Mucosa of descending colon (tissue), 3 donors: ENCODE data around the gene RASGEF1B. TPM values are rescaled to one million over a fixed set of nuclear protein-coding genes. Genes with fewer than 3 reads are reported as not detected.

Experiments
- ATAC-seq: fragments of 200-7000 bp; cut with Tn5 transposase; one replicate; pipeline ENCODE4 v1.9.1; 2020; ENCODE audit warnings: mild to moderate bottlenecking, moderate library complexity
- DNase-seq, 3 donors: peaks; one replicate each; pipeline ENCODE4 v3.0.0-alpha.2; 2020
- H3K36me3 ChIP-seq: fragments of 200-600 bp; one replicate; pipeline ENCODE4 v1.8.0; 2021; ENCODE audit warnings: low read depth, mild to moderate bottlenecking
- H3K4me1 ChIP-seq: fragments of 200-600 bp; one replicate; pipeline ENCODE4 v1.8.0; 2021; ENCODE audit warnings: low read depth, mild to moderate bottlenecking
- H3K4me3 ChIP-seq: fragments of 200-600 bp; one replicate; pipeline ENCODE4 v1.8.0; 2021; ENCODE audit warnings: mild to moderate bottlenecking
- H3K9me3 ChIP-seq: fragments of 200-600 bp; one replicate; pipeline ENCODE4 v1.8.0; 2021; ENCODE audit warnings: mild to moderate bottlenecking
- intact Hi-C, 2 donors: fragments of 100-400 bp; cut with DNase I in 1 of 2; cut with micrococcal nuclease in 1 of 2; formaldehyde crosslinking; loops; one replicate each; pipeline versions ENCODE4 v1.11.0 to v1.11.1; 2022; cut with DNase I, micrococcal nuclease
- total RNA-seq, 3 donors: library from RNA; stranded (reverse); fragmentation: NEBNext Ultra II Directional in 2 of 3; extraction: Animal tissue kit (Norgen Biotek cat#: 25700) in 2 of 3; gene quantifications; one replicate each; pipeline versions ENCODE4 v1.2.1 to v1.2.4, GENCODE V29; 2021 to 2023
- TF ChIP-seq, protein P1 (sequence below): fragments of 200-600 bp; IDR thresholded peaks from one replicate; pipeline ENCODE4 v1.8.0; 2022; ENCODE audit warnings: antibody characterized with exemption, mild to moderate bottlenecking
- donor health status: DM: no; HTN: no; CAD: no; lungs with moderate emphysema.
- donor health status: DM: no; HTN: no; CAD: no.
- donor health status: DM: no; HTN: yes; CAD: no.

Gene RASGEF1B
- total RNA-seq, 3 donors from 2014 or later = 13.6 to 20.5 (median 15.4) TPM

GRCh38 chr4:81432825-81433224, 38.9 kb downstream of the RASGEF1B start:
- no peaks in the 10 kb centered on the region for H3K36me3 ChIP-seq
- TF ChIP-seq, protein P1, sequence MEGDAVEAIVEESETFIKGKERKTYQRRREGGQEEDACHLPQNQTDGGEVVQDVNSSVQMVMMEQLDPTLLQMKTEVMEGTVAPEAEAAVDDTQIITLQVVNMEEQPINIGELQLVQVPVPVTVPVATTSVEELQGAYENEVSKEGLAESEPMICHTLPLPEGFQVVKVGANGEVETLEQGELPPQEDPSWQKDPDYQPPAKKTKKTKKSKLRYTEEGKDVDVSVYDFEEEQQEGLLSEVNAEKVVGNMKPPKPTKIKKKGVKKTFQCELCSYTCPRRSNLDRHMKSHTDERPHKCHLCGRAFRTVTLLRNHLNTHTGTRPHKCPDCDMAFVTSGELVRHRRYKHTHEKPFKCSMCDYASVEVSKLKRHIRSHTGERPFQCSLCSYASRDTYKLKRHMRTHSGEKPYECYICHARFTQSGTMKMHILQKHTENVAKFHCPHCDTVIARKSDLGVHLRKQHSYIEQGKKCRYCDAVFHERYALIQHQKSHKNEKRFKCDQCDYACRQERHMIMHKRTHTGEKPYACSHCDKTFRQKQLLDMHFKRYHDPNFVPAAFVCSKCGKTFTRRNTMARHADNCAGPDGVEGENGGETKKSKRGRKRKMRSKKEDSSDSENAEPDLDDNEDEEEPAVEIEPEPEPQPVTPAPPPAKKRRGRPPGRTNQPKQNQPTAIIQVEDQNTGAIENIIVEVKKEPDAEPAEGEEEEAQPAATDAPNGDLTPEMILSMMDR = no peak
- intact Hi-C loops = no loop called here
- ATAC-seq = no peak
- peaks cover 10% of the 10 kb centered on the region for H3K4me1 ChIP-seq
- DNase-seq = no peak
- H3K9me3 ChIP-seq = no peaks in the 10 kb centered on the region
- no peak overlapping the region for H3K4me3 ChIP-seq

- intact Hi-C loops = no loop called here
- H3K4me3 ChIP-seq = no peak overlapping the region
- ATAC-seq (no peak), DNase-seq (no peak)
- peaks cover 6% of the 10 kb centered on the region for H3K4me1 ChIP-seq
- TF ChIP-seq, protein P1 = no peak
- H3K36me3 ChIP-seq = no peaks in the 10 kb centered on the region
- no peaks in the 10 kb centered on the region for H3K9me3 ChIP-seq
Observed at GRCh38 chr4:81431971-81432370, 39.7 kb downstream of the RASGEF1B start.

DNA sequence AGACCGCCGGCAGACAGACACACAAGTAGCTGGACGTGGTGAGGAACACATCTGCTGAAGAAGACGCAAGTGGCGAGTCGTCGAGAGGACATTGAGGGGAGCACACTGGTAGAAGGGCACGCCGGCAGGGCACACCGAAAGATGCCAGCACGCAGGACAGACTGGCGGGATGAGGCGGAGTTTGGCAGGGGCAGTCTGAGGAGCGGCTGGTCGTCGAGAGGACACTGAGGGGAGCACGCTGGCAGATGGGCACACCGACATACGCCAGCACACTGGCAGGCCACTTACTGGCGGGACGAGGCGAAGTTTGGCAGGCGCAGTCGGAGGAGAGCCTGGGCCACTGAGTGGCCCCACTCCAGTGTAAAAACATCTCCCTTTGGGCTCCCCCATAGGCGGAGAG, 42.1 kb downstream of the RASGEF1B start:
- Histone ChIP-seq H3K36me3 (no peaks in the 10 kb centered on the region), H3K4me3 (no peak overlapping the region), H3K4me1 (peaks cover 3% of the 10 kb centered on the region), H3K9me3 (no peaks in the 10 kb centered on the region)
- DNase-seq = no peak
- no peak for ATAC-seq
- TF ChIP-seq, protein P1 = no peak
- intact Hi-C loops = no loop called here

DNA sequence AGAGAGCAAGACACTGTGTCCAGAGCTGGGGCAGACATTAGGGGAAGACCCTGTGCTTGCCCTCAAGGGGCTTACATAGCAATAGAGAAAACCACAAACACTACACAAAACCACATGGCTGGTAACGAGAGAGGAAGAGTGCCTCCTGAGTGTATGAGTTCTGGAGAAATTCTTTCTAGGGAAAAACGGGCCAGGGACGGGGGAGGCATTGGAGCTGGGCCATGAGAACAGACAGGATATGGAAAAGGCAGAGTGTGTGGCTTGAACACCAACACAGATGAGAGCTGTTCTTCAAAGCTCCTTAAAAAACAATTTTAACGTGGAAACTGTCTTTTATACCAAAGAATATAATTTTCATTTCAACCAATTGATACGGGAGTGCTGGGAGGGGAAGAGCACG, 42.7 kb downstream of the RASGEF1B start:
- H3K36me3 ChIP-seq = no peaks in the 10 kb centered on the region
- no peaks in the 10 kb centered on the region for H3K9me3 ChIP-seq
- H3K4me1 ChIP-seq = peaks cover 3% of the 10 kb centered on the region
- no peak overlapping the region for H3K4me3 ChIP-seq
- intact Hi-C loops = no loop called here
- no peak for DNase-seq
- ATAC-seq = no peak
- TF ChIP-seq, protein P1 = no peak

DNA sequence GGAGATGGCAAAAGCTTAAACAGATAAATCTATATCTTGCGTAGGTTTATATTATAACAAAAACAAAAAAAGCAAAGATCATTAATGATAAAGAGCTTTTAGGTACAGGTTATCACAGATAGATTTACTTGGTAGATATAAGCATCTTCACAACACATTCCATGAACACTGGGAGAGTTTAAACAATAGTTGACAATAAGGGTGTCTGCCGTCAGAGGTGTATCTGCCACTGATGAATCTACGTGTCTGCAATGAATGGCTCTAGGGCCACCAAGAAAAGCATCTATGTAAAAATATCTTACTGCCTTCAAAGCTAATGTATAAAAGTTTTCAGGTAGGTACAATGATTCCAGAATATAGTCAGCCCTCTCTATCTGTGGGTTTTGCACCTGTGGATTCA, 43.7 kb downstream of the RASGEF1B start:
- ATAC-seq = no peak
- TF ChIP-seq, protein P1 = no peak
- Histone ChIP-seq H3K4me3 (no peak overlapping the region), H3K9me3 (no peaks in the 10 kb centered on the region), H3K4me1 (peaks cover 11% of the 10 kb centered on the region), H3K36me3 (no peaks in the 10 kb centered on the region)
- intact Hi-C loops = no loop called here
- DNase-seq = no peak

DNA sequence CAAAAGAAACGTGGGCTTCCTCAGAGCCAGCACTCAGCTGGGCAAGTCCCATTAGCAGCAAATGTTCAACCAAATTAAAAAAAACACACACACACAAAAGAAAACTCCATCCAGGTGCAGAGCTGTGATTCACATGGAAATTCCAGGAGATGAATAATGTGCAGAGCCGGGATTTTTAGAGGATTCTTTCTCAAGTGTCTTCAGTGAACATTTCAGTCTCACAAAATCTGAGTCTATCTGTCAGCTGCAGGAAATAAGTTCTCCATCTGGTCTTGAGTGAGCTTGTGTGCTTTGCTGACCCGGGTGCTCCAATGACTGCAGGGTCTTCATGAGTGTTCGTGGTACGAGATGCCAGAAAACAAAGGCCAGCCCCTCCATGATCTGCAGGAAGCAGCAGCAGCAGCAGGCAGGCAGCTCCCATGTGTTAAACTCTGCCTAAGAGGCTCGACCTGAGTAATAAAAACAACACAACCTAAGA, 44.3 kb downstream of the RASGEF1B start:
- Histone ChIP-seq H3K4me3 (no peak overlapping the region), H3K36me3 (no peaks in the 10 kb centered on the region), H3K9me3 (no peaks in the 10 kb centered on the region), H3K4me1 (peaks cover 14% of the 10 kb centered on the region)
- DNase-seq (no peak), ATAC-seq (no peak)
- intact Hi-C loops = no loop called here
- TF ChIP-seq, protein P1 = no peak
